ENCODE data around the gene MAGOH. TPM values are rescaled to one million over a fixed set of nuclear protein-coding genes. Genes with fewer than 3 reads are reported as not detected.
A peak's percentile ranks its signal among the peaks of the same experiment; 100 is the strongest.

MAGOH gene
- 10 to 100 TPM; 35.0 to 45.2 (median 37.5) TPM for total RNA-seq

- peak; percentile 94 to 99 (median 96) for TF ChIP-seq POLR2AphosphoS5 (IDR thresholded peaks at IDR 0.05)
- peak; percentile 66 for TF ChIP-seq POLR2A (IDR thresholded peaks at IDR 0.05)
- TF ChIP-seq CTCF (IDR thresholded peaks at IDR 0.05): no peak
- peak; percentile 90 to 91 for DNase-seq (ENCODE audit: low spot score in 2 of 2)
- intact Hi-C loops (cut with DNase I; ENCODE audit: low total_unique reads): no loop called here
- Histone ChIP-seq H3K27me3 (no peaks in the 10 kb centered on the region), H3K4me3 (peak within 1 kb of the TSS; percentile 92 to 99 (median 98)), H3K9me3 (no peaks in the 10 kb centered on the region), H3K36me3 (peaks cover 9% of the 10 kb centered on the region), H3K27ac (peak within 1 kb of the TSS; percentile 89 to 93), H3K4me1 (no peaks in the 10 kb centered on the region)
These were observed at the start of gene MAGOH for GRCh38 chr1:53238197-53239155. MAGOH (minus strand) TSS chr1:53238518; CDS start chr1:53238448, 70 bp downstream.

GRCh38 chr1:53286955-53287354 is 48.6 kb upstream of the MAGOH start:
- no peaks in the 10 kb centered on the region for H3K27me3 ChIP-seq
- TF ChIP-seq POLR2AphosphoS5 (IDR thresholded peaks at IDR 0.05) (no peak), POLR2A (IDR thresholded peaks at IDR 0.05) (no peak), CTCF (IDR thresholded peaks at IDR 0.05) (no peak)
- intact Hi-C loops (cut with DNase I; ENCODE audit: low total_unique reads): no loop called here
- DNase-seq (ENCODE audit: low spot score in 2 of 2): no peak
- H3K4me3 ChIP-seq: no peak overlapping the region
- no peaks in the 10 kb centered on the region for H3K9me3 ChIP-seq
- H3K27ac ChIP-seq: no peak overlapping the region
- H3K36me3 ChIP-seq: no peaks in the 10 kb centered on the region
- no peaks in the 10 kb centered on the region for H3K4me1 ChIP-seq

- TF ChIP-seq POLR2AphosphoS5 (IDR thresholded peaks at IDR 0.05) (no peak), POLR2A (IDR thresholded peaks at IDR 0.05) (no peak), CTCF (IDR thresholded peaks at IDR 0.05) (no peak)
These were observed 47.8 kb upstream of the MAGOH start for GRCh38 chr1:53285969-53286760.

GRCh38 chr1:53285546-53285945 is 47.2 kb upstream of the MAGOH start:
- no peak overlapping the region for H3K4me3 ChIP-seq
- H3K36me3 ChIP-seq: no peaks in the 10 kb centered on the region
- no peaks in the 10 kb centered on the region for H3K4me1 ChIP-seq
- no peak overlapping the region for H3K27ac ChIP-seq
- intact Hi-C loops (cut with DNase I; ENCODE audit: low total_unique reads): no loop called here
- H3K27me3 ChIP-seq: no peaks in the 10 kb centered on the region
- TF ChIP-seq CTCF (IDR thresholded peaks at IDR 0.05): no peak
- TF ChIP-seq POLR2A (IDR thresholded peaks at IDR 0.05): no peak
- TF ChIP-seq POLR2AphosphoS5 (IDR thresholded peaks at IDR 0.05): no peak
- no peak for DNase-seq (ENCODE audit: low spot score in 2 of 2)
- no peaks in the 10 kb centered on the region for H3K9me3 ChIP-seq

More at GRCh38 chr1:53285969-53286760, 47.8 kb upstream of the MAGOH start:
- Histone ChIP-seq H3K27me3 (no peaks in the 10 kb centered on the region), H3K4me1 (no peaks in the 10 kb centered on the region), H3K36me3 (no peaks in the 10 kb centered on the region), H3K9me3 (no peaks in the 10 kb centered on the region), H3K4me3 (no peak overlapping the region), H3K27ac (no peak overlapping the region)
- intact Hi-C loops (cut with DNase I; ENCODE audit: low total_unique reads): no loop called here
- no peak for DNase-seq (ENCODE audit: low spot score in 2 of 2)
